Stimulated activated CD8-positive, alpha-beta memory T cell treated with anti-CD3 and anti-CD28 coated beads, Interleukin-2, amount 100 ng/mL, for 48 hours (primary cell): ENCODE data around the gene EPHA5.

Source experiments
- DNase-seq, 2 donors: peaks; one replicate each; pipeline ENCODE4 v3.0.0-alpha.2; 2020; ENCODE audit warnings: low read depth in 2 of 2

The EPHA5 gene

DNA sequence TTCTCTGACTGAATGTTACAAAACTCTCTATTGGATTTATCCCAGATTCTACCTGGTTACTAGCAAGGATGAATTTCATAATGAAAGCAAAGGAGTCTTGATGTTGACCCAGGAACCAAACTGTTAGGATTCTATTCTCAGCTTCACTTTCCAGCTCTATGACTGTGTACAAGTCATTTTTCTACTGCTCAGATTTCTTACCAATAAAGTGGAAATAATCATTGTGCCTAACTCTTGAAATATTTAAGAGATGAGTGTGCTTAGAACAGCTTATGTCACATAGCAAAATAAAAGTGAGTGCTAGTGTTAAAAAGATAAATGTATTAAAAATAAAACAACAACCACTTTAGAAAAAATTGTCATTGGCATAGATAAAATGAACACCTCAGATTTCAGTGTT is 45.6 kb downstream of the EPHA5 start:
- DNase-seq, result no peak

DNA sequence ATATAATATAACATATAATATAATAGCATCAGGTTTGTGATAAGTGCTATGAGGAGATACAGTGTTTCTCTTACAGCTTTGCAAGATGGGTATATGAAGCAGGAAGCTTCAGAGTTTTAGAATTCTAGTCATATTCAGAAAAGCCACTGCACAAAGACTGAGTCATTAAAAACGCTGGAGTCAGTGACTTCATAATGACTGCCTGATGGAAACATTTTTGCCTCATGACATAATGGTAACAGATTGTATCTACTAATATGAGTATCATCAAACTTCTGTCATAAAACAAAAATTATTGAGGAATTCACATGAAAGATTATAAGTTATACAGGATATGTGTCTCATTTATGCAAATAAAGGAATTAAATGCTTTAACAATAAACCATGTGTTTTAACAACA is 46.8 kb downstream of the EPHA5 start:
- no peak for DNase-seq

DNA sequence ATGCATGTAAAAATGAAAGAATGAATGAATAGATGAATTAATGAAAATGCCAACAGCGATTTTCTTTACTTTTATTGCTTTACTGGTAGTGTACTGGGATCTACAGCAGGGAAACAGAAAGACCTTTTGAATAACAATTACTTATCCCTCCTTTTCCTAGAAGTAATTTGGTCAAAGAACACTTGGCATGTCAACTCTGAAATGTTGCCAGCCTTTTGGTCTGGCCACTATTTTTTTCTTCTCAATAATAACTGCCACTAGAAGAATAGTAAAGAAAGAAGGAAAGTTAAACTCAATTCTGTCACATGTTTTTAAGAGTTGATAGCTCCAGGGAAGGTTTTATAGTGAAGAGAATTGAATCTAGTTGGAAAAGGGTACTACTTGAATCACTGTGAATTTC is 52.9 kb downstream of the EPHA5 start:
- DNase-seq, result no peak

DNA sequence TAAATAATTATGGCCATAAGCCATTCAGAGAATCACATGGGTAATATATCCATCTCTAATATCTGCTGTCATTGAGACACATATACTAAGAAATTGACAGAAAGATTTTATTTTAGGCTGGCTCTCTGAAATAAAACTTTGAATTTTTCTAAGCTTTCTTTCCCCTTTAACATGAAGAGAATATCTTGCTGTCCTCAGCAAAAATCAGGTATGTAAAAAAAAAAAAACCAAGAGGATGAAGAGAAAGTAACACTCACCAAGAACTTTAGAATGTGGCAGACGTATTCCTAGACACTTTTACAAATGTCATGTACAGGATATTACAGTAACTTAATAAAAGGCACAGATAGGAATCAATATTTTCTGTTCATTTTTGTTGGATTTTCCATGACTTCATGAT is 65.8 kb downstream of the EPHA5 start:
- no peak for DNase-seq

DNA sequence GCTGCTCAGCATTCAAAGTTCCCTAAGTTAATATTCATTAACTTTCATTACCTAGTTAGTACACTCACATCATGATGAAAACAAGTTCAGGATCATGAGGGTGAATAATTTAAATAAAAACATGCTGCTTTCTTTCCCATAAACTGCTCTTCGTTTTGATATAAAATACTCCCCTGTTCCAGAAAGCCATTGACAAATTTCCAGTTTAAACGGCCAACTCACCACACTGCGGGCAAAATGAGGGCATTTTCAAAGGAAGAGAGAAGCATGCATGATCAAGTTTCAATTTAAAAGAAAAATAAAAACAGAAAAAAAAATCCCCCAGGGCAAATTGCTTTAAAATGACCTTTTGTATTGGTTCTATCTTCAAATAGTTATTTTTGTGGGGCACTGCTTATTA is 69.6 kb downstream of the EPHA5 start:
- no peak for DNase-seq

DNA sequence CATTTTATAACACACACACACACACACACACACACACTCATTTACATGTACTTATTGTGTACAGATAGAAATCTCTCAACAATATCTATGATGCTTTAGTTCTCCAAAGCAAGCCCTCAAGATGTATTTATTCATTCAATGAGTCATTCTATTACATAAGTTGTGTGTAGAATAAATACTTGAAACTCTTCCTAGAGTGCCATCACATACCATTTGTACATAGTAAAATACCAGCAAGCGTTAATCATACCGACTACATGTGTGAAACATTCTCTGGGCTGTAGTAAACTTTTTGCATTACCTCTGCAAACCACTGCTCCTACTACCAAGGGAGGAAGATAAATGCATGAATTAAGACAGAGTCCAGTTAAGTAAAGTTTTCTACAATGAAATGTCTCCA is 70.9 kb downstream of the EPHA5 start:
- no peak for DNase-seq

DNA sequence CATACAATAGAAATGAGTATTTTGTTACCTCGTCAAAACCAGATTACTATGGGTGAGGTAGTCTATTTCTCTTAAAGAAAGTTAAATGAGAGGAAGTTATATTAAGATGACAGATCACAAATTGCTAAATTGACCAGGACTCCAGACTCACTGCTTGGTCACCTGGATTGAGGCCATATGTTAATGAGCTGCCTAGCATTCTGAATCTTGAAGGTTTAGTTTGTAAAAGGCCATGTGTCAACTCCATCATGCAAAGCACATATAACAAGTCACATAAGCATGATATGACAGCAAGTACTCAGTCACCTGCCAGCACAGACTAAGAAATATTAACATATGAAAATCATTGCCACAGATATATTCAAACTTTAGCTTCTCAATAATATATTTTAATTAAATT is 72.6 kb downstream of the EPHA5 start:
- DNase-seq, result no peak

DNA sequence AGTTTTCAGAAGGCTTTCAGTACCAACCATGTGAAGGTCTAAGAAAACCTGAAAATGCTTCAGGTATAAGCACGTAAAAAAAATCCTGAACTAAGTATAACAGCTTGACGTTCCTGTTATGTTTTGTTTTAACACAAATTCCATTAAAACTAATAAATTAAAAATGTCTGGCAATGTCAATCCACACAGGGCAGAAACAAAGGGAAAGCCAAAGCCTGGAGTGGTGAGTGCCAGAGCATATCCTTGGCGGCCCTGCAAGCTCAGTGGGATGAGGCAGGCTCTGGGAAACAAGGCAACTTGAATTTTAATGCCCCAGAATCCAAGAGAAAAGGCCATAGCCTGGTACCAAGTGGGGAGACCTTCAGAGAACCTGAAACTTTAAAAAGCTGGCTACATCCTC is 78.2 kb downstream of the EPHA5 start:
- DNase-seq, result no peak

DNA sequence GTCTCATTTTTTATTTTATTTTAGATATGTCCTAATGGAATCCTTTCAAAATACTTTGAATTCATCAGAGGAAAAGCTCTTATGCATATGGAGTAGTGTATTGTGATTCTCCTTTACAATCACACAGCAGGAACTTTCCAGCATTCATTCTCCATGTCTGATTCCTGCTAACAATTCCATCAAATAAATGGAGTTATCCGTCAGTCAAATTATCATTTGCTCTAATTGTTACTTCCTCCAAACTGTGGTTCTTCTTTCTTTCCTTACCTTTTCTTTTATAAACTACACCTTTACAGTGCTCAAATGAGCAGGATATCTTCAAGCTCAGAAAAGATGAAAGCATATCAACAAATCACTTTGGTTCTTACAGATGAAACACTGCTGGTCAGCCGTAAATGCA is 80.4 kb downstream of the EPHA5 start:
- no peak for DNase-seq

DNA sequence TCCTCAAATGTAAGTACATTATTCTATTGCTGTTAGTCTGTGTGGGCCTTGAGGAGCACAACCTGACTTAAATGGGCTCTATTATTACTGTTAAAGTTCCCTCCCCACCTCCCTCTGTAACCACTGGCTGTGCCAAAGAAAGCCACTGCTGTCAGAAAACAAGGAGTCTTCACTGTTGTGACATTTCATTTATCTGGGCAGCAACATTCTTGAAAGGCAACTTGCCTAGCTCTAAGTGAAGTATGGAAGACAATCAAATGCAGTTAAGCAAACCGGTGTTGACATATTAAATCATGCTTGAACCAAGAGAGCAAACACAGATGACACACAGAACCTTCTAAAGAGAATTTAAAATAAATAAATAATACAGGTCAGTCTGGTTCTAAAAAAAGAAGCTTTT is 81.0 kb downstream of the EPHA5 start:
- no peak for DNase-seq

DNA sequence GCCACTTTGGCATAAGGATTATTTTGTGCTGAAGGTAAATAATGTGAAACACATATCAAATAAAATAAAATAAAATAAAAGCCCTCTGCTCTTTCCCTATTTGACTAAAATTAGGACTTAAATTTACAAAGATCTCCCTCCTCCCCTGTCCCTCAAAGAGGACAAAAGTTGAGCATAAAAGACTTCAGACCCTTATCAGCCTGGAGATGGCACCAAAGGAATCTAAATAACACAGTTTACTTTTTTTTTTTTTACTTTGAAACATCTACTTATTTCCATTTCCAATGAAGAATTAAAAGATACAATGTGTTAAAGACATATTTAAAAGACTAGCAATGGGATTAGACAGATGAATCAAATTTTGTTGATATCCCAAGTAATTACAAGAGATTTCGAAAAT is 89.7 kb downstream of the EPHA5 start:
- DNase-seq, result no peak

DNA sequence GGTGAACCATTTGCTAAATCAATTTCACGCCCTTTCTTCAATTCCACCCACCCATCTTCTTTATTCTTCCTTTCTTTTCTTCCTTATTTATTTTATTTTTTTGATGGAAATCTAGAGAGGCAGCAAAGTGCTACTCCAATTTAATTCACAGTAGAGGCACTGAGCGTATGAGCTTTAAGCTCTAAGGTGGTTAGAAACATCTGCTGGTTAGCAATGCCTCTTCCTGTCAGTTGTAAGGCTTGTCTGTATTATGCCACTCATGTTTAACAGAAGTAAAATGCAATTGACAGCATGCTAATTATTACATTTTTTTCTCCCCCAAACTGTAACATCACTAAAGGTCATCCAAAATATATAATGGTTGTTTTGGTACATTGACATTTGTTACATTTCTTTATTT is 103.8 kb downstream of the EPHA5 start:
- no peak for DNase-seq

DNA sequence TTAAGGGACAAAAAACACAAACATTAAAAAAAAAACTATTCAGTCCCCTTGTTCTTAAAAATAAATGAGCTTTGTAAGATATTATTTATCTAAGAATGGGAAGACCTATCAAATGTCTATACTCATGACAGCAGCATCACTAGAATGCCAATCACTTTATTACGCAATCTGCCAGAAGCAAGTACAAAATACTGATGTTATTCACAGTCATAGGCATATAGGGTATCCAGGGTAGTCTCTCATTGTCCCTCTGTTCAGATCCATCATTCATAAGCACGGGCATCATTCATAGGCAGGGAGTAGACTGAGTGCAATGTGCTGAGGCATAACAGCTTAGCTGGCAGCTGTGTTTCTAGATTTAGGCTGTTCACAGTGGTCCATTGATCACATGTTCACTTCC is 109.1 kb downstream of the EPHA5 start:
- DNase-seq, result no peak

DNA sequence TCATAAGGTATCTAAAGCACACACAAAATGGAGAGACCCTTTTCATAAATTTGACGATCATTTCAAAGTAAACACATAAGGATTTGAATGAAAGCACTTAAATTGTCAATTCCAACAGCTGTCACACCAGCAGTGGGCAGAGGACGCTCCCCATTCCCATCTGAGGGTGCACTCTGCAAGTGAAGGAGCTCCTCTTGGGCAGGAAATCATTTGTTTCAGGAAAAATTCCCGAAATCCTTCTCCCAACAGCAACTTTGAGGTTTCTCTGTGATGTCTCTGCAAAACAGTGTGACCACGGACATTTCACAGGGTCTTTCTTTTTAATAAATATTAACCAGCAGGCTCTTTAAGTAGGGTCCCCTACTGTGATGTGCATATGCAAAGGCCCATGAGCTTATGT is 111.0 kb downstream of the EPHA5 start:
- DNase-seq, result no peak

DNA sequence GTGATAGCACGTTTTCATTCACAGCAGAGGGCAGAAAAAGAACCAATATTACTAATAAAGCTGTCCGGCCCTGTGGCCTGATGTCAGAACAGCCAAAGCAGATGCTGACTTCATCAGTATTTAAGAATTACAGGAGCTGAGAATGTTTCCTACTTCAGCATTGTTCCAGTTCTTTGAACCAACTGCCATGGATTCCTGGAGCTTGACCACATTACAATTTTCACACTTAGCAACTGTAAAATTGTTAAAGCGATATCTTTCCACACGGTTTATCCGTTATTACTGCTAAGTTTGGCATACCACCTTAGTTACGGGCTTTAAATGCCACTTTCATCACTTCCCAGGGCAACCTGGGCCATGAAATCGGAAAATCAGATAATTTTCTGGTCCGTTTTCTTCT is 118.2 kb downstream of the EPHA5 start:
- DNase-seq, result no peak

DNA sequence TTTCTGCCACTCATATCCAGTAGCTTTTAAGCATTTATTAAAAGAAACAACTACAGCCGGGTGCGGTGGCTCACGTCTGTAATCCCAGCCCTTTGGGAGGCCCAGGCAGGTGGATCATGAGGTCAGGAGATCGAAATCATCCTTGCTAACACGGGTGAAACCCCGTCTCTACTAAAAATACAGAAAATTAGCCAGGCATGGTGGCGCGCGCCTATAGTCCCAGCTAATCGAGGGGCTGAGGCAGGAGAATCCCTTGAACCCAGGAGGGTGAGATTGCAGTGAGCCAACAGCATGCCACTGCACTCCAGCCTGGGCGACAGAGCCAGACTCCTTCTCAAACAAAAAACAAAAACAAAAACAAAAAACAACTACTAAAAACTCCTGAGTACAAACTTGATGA is 119.8 kb downstream of the EPHA5 start:
- no peak for DNase-seq

DNA sequence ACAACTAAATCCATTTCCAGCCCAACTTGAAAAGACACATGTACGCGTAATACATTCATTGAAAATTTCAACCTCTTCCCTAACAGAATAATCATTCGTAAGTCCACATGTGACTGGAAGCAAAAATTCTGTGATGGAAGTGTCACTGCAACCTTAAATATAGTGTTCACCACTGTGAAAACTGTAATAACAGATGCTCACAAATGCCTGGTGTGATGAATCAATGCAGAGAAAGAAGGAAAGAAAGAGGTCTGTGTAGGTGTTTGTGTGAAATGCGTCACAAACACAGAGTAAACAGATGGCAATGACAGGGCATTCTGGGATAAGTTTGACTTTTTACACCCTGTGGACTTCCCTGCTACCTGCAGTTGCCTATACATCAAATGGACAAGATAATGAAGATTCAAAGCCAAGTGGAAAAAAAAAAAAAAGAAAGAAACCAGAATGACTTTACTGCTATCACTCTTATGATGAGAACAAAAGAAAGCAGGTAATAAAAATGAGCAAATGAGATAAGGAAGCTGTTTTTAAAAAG is 123.3 kb downstream of the EPHA5 start:
- no peak for DNase-seq

DNA sequence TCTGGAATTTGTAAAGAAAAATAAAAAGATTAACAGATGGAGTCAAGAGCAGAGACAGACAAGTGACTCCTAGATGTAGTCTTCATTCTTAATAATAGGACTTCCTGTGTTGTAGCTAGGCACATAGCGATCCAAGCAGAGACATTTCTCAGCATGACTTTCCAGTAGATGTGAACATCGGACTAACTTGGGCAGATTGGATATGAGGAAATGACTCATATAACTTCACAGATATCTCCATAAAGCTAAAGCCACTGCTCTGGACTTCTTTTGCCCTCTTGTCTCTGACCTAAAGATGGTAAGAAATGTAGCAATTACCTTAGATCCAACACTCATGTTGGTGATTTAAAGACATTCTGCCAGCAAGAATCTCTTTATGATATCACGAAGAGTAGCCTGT is 131.7 kb downstream of the EPHA5 start:
- DNase-seq, result no peak

DNA sequence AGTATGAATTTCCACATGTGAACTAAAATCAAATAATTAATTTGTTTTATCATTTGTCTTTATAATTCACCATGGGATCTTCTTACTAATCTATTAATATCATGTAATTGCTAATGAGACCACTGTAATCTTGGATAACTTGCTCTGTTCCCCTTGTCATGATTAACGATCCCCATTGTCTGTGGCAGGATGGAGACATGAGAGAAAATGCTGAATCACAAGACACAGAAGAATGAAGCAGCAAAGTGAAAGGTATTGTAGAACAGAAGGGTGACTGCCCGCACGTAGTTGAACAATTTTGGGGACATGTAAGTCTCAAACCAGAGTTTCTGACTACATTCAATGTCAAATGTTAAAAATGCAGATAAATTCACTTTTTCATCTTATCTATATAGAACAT is 135.2 kb downstream of the EPHA5 start:
- DNase-seq, result no peak

DNA sequence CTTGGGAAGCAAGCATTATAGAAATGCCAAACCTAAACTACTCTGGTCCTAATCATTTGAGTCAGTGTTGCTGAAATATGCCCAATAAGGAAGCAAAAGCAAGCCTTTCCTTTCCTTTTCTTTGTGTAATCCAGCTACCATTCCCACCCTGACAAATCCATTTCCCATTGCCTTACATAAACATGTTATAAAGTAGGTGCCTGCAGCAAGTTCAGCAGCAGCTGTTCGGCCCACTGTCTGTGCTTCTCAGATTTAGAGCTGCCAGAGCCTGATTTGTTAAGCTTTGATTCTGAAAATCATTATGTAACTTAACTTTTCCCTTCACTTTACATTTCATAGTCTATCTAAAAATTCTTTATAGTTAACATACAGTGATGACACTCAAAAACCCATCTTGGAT is 148.6 kb downstream of the EPHA5 start:
- no peak for DNase-seq

DNA sequence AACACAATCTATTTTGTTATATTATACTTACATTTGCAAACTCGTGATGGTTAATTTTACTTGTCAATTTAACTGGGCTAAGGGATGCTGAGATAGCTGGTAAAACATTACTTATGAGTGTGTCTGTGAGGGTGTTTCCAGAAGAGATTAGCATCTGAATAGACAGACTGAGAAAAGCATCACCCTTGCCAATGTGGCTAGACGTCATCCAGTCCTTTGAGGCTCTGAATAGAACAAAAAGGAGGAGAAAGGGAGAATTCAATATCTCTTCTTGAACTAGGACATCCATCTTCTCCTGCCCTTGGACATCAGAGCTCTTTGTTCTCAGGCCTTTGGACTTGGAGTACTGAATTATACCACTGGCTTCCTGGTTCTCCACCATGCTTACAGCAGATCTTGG is 154.6 kb downstream of the EPHA5 start:
- no peak for DNase-seq

DNA sequence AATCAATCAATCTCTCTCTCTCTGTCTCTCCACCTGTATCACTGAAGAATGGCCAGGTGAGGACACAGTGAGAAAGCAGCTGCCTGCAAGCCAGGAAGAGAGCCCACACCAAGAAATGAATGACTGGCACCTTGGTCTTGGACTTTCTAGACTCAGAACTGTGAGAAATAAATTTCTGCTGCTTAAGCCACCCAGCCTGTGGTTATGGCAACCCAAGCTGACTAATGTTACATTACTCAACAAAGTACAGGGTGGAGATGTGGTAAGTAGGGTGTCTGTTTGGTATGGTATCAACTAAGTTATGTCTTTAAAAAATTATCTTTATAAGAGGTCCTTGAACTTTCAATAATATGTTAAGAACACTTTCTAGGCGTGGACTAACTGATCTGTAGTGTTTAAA is 159.3 kb downstream of the EPHA5 start:
- DNase-seq, result no peak

DNA sequence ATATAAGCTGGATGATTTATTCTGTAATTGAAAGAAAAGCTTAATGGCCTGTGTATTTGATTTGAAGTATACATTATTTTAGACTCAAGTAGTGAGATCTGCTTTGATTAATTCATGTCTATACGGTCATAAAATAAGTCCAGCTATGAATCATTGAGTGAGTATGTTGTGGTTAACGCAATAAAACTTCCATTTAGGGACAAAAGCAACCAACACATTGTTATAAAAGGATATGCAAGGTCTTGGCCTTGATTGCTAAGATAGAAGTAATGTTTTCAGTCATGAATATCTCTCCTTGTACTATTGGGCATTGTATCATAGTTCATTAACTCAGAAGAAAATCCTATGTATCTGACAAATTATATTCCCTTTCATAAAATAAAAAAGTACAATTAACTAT is 162.1 kb downstream of the EPHA5 start:
- DNase-seq, result no peak

DNA sequence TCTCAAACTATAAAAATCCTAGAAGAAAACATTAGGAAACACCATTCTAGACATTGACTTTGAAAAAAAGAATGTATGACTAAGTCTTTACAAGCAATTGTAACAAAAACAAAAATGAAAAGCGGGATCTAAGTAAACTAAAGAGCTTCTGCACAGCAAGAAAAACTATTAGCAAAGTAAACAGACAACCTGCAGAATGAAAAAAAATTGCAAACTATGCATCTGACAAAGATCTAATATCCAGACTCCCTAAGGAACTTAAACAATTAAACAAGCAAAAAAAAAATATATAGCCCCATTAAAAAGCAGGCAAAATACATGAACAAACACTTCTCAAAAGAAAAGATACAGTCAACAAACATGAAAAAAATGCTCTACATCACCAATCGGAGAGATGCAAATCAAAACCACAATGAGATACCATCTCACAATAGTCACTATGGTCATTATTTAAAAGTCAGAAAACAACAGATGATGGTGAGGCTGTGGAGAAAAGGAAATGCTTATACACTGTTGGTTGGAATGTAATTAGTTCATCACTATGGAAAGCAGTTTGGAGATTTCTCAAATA is 168.1 kb downstream of the EPHA5 start:
- DNase-seq, result no peak

DNA sequence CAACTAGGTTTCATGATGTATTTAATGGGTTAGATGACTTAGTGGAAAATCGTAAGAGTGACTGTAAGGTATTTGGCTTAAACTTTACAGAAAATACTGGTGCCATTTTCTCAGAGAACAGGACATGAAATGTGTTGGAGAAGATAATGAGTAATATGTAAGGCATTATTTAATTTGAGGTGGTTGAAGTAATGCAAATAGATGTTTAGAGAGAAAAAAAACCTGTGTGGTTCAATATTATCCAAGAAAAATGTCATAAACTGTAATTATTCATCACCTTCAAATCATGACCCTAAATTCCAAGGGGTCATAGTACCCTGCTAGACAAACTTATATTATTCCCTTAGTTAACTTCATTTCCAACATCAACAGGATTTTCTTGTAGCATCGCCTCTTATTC is 171.7 kb downstream of the EPHA5 start:
- DNase-seq, result no peak
